Activated CD8-positive, alpha-beta memory T cell treated with anti-CD3 and anti-CD28 coated beads for 1 hour (primary cell): Measurements from ENCODE around the gene KIF1B.
"Not testable (repeated sequence)": the region's sequence is repeated elsewhere in the genome, so short reads cannot be mapped to it uniquely, and the experiment has no call there.

Experiments
- DNase-seq, 2 donors: peaks; one replicate each; pipeline ENCODE4 v3.0.0-alpha.2; 2020; ENCODE audit warnings: low read depth in 1 of 2; ENCODE audit errors: extremely low read depth in 1 of 2

KIF1B gene

DNA sequence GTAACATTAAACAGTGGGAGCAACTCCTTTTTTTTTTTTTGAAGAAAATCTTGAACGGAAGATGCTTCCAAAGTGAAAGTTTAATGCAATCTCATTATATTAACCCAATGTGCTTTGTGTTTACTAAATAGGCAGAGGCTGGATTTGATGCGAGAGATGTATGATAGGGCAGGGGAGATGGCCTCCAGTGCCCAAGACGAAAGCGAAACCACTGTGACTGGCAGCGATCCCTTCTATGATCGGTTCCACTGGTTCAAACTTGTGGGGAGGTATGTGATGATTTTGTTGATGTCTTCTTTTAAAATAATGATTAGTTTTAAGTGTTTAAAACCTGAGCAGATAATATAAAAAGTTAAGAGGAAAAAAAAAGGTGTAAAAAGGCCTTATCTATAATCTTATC, 114.3 kb downstream of the KIF1B start:
- no peak for DNase-seq

DNA sequence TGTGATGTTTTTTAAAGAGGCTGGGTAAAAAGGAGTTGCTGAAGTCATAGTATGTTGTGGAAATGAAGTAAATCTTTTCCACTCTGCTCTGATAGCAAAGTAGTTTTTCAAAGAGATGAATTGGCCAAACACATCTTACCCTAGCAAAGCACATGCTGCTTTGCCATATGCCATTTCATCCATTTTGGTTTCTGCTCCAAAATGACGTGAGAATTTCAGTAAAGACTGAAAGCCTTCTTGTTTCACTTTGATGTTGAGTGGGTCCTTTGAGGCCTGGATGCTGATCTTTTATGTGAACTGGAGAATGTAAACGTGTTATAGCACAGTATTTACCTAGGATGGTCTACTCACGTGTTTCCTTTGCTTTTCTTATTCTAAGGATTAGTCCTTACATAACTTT, 115.2 kb downstream of the KIF1B start:
- DNase-seq: no peak

DNA sequence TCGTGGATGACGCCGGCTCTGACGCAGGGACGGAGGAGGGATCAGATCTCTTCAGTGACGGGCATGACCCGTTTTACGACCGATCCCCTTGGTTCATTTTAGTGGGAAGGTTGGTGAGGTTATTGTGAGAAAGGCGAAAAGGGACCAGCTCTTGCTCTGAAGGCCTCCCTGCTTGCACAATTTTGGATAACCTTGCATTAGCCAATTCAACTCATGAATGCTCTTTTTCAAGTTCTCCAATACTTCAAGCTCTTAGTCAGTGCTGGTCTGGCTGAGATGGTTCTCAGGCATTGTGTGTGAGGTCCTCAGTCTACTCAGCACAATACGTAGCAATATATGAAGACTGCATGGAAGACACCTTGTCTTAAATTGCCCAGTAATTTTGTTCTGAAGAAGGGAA, 115.9 kb downstream of the KIF1B start:
- no peak for DNase-seq

- no peak for DNase-seq
These were observed 118.0 kb downstream of the KIF1B start for GRCh38 chr1:10328180-10328963.

DNA sequence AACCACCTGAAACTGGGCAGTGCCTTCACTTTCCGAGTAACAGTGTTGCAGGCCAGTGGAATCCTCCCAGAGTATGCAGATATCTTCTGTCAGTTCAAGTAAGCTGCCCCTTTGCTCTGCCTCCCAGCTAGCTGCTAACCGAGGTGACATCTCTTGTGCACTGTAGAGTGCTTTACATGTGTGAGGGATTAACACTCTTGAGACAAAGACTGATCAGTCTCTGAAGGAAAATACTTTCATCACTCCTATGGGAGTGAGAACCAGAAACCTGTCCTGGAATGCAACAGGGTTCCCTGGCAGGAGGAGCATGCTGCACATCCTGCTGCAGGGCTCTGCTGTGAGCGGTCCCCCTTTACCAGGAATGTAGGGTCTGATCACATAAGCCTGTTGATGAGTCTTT, 127.1 kb downstream of the KIF1B start:
- DNase-seq: no peak

GRCh38 chr1:10338047-10338446, 127.7 kb downstream of the KIF1B start:
- no peak for DNase-seq

GRCh38 chr1:10338611-10339010, 128.2 kb downstream of the KIF1B start:
- DNase-seq: no peak

GRCh38 chr1:10339036-10339567, 128.7 kb downstream of the KIF1B start:
- no peak for DNase-seq

DNA sequence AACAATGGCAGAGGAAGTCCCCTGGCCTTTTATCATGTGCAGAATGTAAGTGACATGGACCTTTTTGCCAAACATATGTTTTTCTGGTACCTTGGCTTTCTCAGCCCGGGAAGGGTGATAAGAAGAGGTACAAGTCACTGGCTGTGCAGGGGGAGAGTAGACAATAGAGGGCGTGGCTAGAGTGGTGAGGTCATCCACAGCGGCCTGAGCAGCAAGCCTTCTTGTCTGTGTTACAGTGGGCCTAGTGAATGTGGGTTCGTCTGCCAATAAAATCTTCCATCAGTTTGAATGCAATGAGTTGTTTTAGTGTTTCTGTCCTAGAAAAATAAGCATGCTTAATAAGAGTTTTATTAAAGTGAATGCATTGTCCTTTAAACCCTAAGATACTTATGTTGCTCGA, 129.4 kb downstream of the KIF1B start:
- no peak for DNase-seq

DNA sequence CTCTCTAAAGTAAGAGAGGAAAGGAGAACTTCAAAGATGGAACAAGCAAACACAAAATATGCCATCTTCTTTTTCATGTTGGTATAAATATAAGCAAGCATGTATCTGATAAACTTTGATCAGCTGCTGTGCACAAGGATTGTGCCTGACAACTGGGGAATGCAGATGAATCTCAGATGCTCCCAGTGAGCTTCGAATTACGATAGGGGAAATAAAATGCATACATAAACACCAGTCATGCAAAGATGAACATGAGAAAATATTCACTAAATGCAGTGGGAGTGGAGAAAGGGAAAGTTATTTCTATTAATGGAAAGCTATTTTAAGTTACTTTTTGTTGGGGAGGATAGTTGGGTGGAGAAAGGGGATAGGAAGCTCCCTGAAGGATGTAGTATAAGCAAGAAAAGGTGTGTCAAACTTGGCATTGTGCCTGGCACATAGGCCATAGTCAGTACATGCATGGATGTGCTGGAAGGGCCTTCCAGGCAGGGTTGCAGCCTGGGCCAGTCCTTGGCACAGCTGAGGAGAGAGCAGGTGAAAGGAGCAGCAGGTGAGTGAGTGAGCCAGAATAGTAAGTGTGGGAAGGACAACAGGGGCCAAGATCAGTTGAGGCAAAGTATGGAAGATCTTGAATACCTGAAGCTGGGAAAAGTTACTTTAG, 130.7 kb downstream of the KIF1B start:
- DNase-seq: no peak

- DNase-seq: no peak
These were observed 136.7 kb downstream of the KIF1B start for GRCh38 chr1:10347109-10347508.

GRCh38 chr1:10353282-10353681, 142.9 kb downstream of the KIF1B start:
- no peak for DNase-seq

- no peak for DNase-seq
These were observed 143.3 kb downstream of the KIF1B start for GRCh38 chr1:10353693-10354092.

- no peak for DNase-seq
These were observed 149.7 kb downstream of the KIF1B start for GRCh38 chr1:10360045-10360444.

DNA sequence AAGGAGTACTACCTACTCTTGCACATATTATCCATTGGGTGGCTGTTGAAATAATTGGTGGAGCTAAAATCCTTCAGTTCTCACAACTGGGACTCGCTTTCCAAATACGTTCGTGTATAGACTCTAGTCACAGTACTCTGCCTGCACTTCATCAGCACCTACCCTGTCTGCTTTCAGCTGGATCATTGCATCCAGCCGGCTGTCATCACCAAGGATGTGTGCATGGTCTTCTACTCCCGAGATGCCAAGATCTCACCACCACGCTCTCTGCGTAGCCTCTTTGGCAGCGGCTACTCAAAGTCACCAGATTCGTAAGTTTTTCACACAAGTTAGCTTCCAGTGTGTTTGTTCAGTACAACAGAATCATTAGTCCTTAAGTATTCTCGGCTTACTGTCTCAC, 151.1 kb downstream of the KIF1B start:
- no peak for DNase-seq

- DNase-seq: no peak
These were observed 157.8 kb downstream of the KIF1B start for GRCh38 chr1:10368194-10368593.

DNA sequence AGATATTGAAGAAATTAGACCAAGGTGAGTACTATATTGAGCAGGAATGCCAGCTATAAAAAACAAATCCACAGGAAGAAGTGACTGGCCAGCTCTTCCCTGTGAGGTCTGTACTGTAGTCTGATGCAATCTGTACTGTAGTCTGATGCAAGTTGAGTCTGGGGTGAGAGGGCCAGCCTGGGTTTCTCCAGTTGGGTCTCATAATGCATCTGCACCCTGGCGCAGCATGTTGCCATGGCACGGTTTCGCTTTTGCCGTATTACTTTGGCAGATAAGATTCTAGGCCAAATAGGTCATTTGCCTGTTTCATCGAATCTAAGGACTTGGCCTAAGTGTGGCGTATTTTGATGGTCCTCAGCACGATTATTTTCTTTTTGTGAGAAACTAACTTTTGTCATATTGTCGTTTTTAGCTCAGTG, 164.1 kb downstream of the KIF1B start:
- DNase-seq: no peak

GRCh38 chr1:10377365-10378029, 167.1 kb downstream of the KIF1B start:
- not testable (repeated sequence) for DNase-seq

DNA sequence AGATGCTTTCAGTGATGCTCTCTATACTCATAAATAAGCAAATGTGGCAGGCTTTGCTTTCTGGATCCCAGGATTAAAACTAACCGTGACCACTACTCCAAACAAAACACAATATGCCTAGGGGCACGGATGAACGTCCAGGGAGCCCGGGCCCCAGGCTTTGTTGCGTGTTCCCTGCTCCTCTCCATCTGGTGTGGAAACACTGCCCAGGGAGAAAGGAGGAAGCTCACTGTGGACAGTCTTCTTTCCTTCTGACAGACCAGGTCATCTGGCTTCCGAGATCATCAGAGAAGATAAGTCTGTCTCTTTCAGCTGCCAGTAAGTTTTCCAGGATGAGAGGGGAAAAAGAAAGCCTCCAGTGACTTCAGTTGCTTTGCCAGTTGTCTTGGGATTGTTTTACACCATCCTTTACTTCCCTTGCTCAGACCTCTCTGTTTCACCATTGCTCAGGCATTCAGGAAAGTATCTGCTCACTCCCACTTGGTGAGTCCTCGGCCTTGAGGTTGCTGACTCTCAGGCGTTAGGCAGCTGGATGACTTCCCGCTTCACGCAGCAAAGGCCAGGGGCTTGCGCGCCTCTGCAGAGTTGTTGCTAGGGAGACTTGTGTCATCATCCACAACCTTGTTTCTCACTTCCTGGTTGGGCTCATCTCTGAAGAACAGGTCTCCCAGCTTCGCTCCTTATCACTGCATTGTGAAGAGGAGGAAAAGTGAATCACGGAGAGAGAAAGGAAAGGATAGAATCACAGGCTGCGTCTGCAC, 167.9 kb downstream of the KIF1B start:
- DNase-seq: no peak

DNA sequence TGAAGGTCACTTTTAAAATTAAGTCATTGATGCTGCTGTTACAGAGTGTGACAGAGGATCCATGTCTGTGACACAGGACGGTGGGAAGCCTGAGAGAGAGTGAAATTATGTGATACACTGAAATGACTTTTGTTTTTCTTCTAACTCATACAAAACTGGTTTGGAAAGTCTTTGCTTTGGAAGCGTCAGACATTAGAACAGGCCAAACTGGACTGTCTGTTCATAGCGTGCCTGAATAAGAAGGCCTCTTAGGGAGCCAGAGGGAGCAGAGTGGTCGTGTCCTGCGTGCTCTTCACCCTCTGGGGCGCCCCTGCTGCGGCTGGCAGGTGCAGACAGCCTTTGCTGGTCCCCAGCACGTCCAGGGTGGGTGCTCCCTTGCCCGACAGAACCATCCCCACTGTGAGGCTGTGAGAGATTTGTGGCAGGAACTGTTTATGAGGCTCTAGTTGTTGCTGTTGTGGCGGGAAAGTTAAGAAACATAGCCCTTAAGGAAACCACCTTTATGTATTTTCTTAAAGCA, 168.8 kb downstream of the KIF1B start:
- no peak for DNase-seq

DNA sequence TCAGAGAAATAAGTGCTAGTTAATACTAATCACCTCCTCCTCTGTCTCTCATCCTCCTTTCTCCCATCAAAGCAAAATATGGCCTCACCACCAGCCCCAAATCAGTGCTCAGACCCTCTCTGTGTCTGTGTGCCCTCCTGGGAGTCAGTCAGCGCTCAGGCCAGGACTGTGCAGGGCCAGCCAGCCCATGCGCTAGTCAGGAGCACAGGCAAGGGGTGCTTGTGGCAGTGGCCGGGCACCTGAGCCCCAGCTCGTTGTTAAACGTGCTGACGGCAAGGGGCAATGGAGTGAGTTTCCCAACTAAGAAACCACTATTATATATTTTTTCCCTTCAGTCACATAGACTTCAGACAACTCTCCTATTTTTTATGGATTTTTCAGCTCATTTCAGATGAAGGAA, 169.3 kb downstream of the KIF1B start:
- DNase-seq: no peak
